HG03139 (cell line): ENCODE results near the gene TUBA8.

Source experiments
- ATAC-seq: cut with Tn5 transposase; IDR thresholded peaks from one replicate; pipeline ENCODE4 v1.9.1; 2021; ENCODE audit not compliant: unreplicated experiment

Gene TUBA8

DNA sequence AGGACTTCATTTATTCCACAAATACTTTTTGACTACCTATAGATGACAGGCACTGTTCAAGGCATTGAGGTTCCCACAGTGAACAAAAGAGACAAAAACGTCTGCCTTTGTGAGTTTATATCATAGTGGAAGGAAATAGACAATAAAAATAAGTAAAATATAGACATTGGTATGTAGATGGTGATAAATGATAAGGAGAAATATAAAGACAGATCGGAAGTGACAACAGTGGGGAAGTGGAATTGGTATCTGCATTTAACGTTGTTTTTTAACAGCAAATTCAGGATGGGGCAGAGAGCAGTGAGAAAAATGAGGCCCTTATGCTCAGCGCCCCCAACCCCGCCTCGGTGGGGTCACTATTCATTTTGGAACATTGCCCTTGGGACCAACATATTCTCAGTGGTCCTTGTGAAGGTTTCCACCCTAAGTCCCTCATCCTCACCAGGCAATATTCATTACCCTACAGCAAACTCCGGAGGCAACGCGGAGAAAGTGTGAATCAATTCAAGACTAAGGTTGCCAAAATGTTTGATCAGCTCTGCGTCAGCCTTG is 33.4 kb upstream of the TUBA8 start:
- no peak for ATAC-seq

- ATAC-seq: peak; percentile 88
Observed at GRCh38 chr22:18077639-18078328, 32.8 kb upstream of the TUBA8 start, which contains the start of gene PEX26. PEX26 (plus strand) TSS chr22:18077990; CDS start chr22:18078377, 387 bp downstream.

DNA sequence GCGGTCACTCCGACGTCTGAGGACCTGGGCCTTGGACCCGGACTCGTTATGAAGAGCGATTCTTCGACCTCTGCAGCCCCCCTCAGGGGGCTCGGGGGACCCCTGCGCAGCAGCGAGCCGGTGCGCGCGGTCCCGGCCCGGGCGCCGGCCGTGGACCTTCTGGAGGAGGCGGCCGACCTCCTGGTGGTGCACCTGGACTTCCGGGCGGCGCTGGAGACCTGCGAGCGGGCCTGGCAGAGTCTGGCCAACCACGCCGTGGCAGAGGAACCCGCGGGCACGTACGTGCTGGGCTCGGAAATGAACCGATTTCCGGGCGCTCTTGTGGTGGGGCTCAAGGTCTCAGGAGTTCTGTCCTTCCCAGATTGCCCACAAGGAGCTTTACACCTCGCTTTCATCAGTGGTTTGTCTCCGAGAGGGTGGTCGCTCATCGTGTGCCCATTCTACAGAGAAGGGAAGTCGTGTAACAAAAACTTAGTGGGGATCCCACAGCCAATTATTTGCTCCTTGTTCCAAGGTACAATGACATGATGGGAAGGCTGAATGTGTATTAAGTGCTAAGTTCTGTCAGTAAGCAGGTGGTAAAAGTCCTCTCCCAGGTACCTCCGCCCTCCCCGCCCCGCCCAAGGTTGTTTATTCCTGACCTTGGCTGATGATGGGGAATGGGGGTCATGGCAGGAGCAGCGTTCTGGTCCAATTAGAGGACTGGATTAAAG is 32.1 kb upstream of the TUBA8 start:
- no peak for ATAC-seq

- no peak for ATAC-seq
Observed at GRCh38 chr22:18079706-18080233, 30.8 kb upstream of the TUBA8 start.

- ATAC-seq: no peak
Observed at GRCh38 chr22:18081416-18081815, 29.2 kb upstream of the TUBA8 start.

GRCh38 chr22:18082467-18082866 is 28.1 kb upstream of the TUBA8 start:
- no peak for ATAC-seq

GRCh38 chr22:18083406-18083805 is 27.2 kb upstream of the TUBA8 start:
- no peak for ATAC-seq

GRCh38 chr22:18085188-18085587 is 25.4 kb upstream of the TUBA8 start:
- no peak for ATAC-seq

GRCh38 chr22:18087350-18087855 is 23.2 kb upstream of the TUBA8 start:
- ATAC-seq: no peak

- no peak for ATAC-seq
Observed at GRCh38 chr22:18088825-18089568, 21.6 kb upstream of the TUBA8 start.

DNA sequence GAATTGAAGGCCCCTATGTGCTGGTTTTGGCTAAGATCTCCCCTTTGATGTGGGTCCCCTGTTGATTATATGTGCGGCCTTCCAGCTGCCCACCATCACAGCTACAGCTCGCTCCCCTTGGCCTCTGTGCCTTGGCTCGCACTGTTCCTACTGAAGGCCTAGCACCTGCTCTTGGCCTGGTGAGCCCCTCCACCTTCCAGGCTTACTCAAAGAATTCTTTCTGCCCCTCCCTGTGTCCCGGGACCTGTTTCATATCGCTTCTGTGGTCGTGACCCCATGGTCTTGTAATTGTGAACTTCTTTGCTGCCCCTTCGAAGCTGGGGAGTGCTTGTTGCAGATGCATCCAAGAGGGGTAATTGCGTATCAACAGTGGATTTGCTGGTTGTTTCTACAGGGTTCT is 20.3 kb upstream of the TUBA8 start:
- ATAC-seq: no peak

- no peak for ATAC-seq
Observed at GRCh38 chr22:18091478-18091877, 19.1 kb upstream of the TUBA8 start.

DNA sequence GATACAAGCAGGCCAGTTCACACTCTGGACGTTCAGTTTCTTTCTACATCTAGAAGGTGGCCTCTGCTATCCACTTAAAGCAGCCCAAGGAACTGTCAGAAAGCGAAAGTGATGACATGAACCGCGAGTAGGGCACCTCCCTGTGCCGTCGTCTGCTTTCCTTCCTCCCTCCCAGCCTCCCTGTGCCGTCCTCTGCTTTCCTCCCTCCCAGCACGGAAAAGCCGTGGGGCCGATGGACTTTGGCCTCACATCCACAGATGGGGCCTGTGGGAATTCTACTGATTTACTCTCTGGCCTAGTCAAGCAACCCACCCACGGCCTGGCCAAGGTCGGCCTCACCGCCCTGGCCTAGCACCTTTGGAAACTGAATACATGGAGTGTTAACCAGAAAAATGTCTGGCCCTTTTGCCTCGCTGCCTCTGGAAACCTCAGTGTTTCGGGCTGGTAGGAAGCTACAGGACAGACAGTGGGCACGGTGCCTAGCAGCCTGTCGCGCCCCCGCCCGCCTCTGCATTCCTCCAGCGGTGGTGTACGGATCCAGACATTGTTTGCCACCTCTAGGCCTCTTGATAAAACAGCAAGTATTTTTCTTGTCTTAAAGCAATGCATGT is 18.6 kb upstream of the TUBA8 start:
- ATAC-seq: no peak

DNA sequence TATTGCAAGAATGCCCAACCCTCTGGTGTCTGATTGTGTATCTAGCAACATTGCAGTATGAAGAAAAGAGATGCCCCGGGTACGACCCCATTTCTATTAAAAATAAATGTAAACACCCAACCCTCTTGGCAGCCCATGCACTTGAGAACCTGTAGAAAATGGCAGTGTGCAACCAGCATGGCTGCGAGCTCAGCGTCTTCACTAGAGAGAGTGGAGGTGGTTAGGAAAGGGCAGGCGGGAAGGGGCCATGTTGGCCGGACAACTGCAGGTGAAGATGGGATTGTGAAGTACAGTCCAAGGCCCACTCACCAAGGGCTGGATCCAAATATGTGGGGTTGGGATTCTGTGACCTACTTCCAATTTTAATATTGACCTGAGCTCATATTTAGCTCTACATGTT is 16.9 kb upstream of the TUBA8 start:
- ATAC-seq: no peak

DNA sequence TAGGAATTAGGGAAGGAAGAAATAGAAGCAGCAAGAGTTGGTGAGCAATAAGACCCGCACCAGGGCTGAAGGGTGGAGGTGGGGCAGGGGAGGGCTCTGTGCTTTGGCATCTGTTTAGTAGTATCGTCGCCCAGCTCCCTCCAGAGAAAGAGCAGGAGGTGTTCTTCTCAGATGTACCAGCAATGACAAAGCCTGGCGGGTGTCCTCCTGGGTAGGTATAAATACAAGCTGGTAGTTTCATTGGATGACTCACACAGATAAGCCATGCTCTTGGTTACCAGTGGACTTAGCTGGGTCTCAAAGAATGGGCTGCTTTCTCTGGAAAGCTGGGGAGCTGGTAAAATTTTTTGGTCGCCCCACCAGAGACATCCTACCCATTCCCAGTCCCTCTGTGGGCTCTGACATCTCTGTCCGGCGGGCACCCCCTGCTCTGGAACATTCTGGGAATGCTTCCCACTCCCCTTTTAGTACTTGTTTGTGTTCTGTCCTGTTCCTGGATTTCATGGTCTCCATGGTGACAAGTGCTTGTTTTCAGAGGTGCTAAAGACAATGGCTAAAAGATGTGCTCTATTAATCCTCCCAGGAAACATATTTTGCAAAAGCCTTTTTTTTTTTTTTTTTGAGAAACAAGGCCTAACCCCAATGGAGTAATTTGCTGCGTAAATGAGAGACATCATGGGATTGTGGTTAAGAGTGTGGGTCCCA is 15.4 kb upstream of the TUBA8 start:
- no peak for ATAC-seq

DNA sequence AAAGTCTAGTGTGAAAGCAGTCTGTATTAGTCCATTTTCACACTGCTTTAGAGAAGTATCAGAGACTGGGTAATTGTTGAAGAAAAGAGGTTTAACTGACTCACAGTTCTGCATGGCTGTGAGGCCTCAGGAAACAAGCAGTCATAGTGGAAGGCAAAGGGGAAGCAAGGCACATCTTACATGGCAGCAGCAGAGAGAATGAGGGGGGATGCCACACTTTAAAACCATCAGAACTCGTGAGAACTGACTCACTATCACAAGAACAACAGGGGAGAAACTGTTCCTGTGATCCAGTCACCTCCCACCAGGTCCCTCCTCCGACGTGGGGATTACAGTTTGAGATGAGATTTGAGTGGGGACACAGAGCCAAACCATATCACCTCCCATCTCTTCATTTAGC is 13.8 kb upstream of the TUBA8 start:
- no peak for ATAC-seq

GRCh38 chr22:18100781-18101180 is 9.8 kb upstream of the TUBA8 start:
- ATAC-seq: no peak

DNA sequence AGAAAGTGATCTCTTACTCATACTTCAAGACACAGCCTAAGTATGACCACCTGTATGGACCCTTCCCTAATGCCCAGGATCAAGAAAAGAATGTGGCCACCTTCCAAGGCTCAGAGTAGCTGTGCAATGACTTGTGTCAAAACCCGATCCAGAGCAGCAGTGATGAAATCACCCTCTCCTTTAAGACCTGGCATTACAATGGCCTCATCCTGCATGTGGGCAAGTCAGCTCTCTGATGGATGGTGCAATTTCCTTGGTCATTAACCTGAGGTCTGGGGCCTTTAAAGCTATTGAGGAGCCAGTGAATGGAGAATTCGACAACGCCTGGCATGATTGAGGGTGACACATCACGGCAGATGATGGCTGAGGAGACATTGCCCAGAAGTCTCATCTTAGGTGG is 9.1 kb upstream of the TUBA8 start:
- no peak for ATAC-seq

GRCh38 chr22:18103527-18104269 is 6.9 kb upstream of the TUBA8 start:
- no peak for ATAC-seq
